HG02642 (cell line): ENCODE measurements around the gene SPATA25.

Experiments
- ATAC-seq: cut with Tn5 transposase; IDR thresholded peaks from one replicate; pipeline ENCODE4 v1.9.1; 2021; ENCODE audit warnings: mild to moderate bottlenecking; ENCODE audit not compliant: unreplicated experiment, poor library complexity

The SPATA25 gene

GRCh38 chr20:45845452-45845851 lies 42.0 kb downstream of the SPATA25 start:
- ATAC-seq = no peak

GRCh38 chr20:45843506-45843905 lies 43.9 kb downstream of the SPATA25 start:
- ATAC-seq = no peak

- ATAC-seq = no peak
Observed at GRCh38 chr20:45842169-45842812, 45.1 kb downstream of the SPATA25 start.

- no peak for ATAC-seq
Observed at GRCh38 chr20:45841407-45842129, 45.9 kb downstream of the SPATA25 start.

- ATAC-seq = no peak
Observed at GRCh38 chr20:45840700-45841198, 46.7 kb downstream of the SPATA25 start.

GRCh38 chr20:45836841-45837240 lies 50.6 kb downstream of the SPATA25 start:
- ATAC-seq = no peak
